ENCODE results near the gene MRPL39.

The MRPL39 gene

GRCh38 chr21:25550352-25551120 is 56.7 kb downstream of the MRPL39 start:
- DNase-seq (ENCODE audit: low read depth): no peak
- H3K4me3 ChIP-seq (ENCODE audit: control insufficient read depth, low read depth, low read length): no peak overlapping the region
- no peak for TF ChIP-seq CTCF (IDR thresholded peaks at IDR 0.05; ENCODE audit: control insufficient read depth, insufficient read depth, low read depth, low read length, missing control alignments)

- no peak overlapping the region for H3K4me3 ChIP-seq (ENCODE audit: control insufficient read depth, low read depth, low read length)
- no peak for DNase-seq (ENCODE audit: low read depth)
- no peak for TF ChIP-seq CTCF (IDR thresholded peaks at IDR 0.05; ENCODE audit: control insufficient read depth, insufficient read depth, low read depth, low read length, missing control alignments)
These were observed 66.2 kb downstream of the MRPL39 start for GRCh38 chr21:25541042-25541441.

GRCh38 chr21:25539606-25540005 is 67.7 kb downstream of the MRPL39 start:
- H3K4me3 ChIP-seq (ENCODE audit: control insufficient read depth, low read depth, low read length): no peak overlapping the region
- no peak for TF ChIP-seq CTCF (IDR thresholded peaks at IDR 0.05; ENCODE audit: control insufficient read depth, insufficient read depth, low read depth, low read length, missing control alignments)
- DNase-seq (ENCODE audit: low read depth): no peak

GRCh38 chr21:25537174-25537573 is 70.1 kb downstream of the MRPL39 start:
- H3K4me3 ChIP-seq (ENCODE audit: control insufficient read depth, low read depth, low read length): no peak overlapping the region
- no peak for TF ChIP-seq CTCF (IDR thresholded peaks at IDR 0.05; ENCODE audit: control insufficient read depth, insufficient read depth, low read depth, low read length, missing control alignments)
- no peak for DNase-seq (ENCODE audit: low read depth)

GRCh38 chr21:25536752-25537151 is 70.5 kb downstream of the MRPL39 start:
- no peak for DNase-seq (ENCODE audit: low read depth)
- no peak overlapping the region for H3K4me3 ChIP-seq (ENCODE audit: control insufficient read depth, low read depth, low read length)
- TF ChIP-seq CTCF (IDR thresholded peaks at IDR 0.05; ENCODE audit: control insufficient read depth, insufficient read depth, low read depth, low read length, missing control alignments): no peak

GRCh38 chr21:25535849-25536248 is 71.4 kb downstream of the MRPL39 start:
- no peak overlapping the region for H3K4me3 ChIP-seq (ENCODE audit: control insufficient read depth, low read depth, low read length)
- TF ChIP-seq CTCF (IDR thresholded peaks at IDR 0.05; ENCODE audit: control insufficient read depth, insufficient read depth, low read depth, low read length, missing control alignments): no peak
- DNase-seq (ENCODE audit: low read depth): no peak
